Activated naive CD4-positive, alpha-beta T cell treated with anti-CD3 and anti-CD28 coated beads, Interleukin-2, amount 10 ng/mL, durations not matched to agents 7 days and 5 days (primary cell): ENCODE data around the gene PFN3.
A peak's percentile ranks its signal among the peaks of the same experiment; 100 is the strongest.

Source experiments
- CTCF ChIA-PET: fragments of 350-600 bp; sonication (Branson Sonifier 250); formaldehyde crosslinking; loops from one replicate; lab custom pipeline; 2021; ENCODE audit warnings: antibody characterized with exemption; lab: Charles Lee
- DNase-seq: peaks from one replicate; pipeline ENCODE4 v3.0.0-alpha.2; 2020
- H3K27ac Mint-ChIP-seq: one replicate; pipeline ENCODE4 v1.8.0; 2021; ENCODE audit warnings: mild to moderate bottlenecking, moderate library complexity, mixed read lengths
- H3K27me3 Mint-ChIP-seq: one replicate; pipeline ENCODE4 v1.8.0; 2021; ENCODE audit warnings: mild to moderate bottlenecking, mixed read lengths
- H3K36me3 Mint-ChIP-seq: one replicate; pipeline ENCODE4 v1.8.0; 2021; ENCODE audit warnings: mixed read lengths
- H3K4me1 Mint-ChIP-seq: one replicate; pipeline ENCODE4 v1.8.0; 2021; ENCODE audit warnings: mixed read lengths
- H3K4me3 Mint-ChIP-seq: one replicate; pipeline ENCODE4 v1.8.0; 2021; ENCODE audit warnings: mild to moderate bottlenecking, moderate library complexity, mixed read lengths
- H3K9me3 Mint-ChIP-seq: one replicate; pipeline ENCODE4 v1.8.0; 2021; ENCODE audit warnings: mixed read lengths

PFN3 gene

DNA sequence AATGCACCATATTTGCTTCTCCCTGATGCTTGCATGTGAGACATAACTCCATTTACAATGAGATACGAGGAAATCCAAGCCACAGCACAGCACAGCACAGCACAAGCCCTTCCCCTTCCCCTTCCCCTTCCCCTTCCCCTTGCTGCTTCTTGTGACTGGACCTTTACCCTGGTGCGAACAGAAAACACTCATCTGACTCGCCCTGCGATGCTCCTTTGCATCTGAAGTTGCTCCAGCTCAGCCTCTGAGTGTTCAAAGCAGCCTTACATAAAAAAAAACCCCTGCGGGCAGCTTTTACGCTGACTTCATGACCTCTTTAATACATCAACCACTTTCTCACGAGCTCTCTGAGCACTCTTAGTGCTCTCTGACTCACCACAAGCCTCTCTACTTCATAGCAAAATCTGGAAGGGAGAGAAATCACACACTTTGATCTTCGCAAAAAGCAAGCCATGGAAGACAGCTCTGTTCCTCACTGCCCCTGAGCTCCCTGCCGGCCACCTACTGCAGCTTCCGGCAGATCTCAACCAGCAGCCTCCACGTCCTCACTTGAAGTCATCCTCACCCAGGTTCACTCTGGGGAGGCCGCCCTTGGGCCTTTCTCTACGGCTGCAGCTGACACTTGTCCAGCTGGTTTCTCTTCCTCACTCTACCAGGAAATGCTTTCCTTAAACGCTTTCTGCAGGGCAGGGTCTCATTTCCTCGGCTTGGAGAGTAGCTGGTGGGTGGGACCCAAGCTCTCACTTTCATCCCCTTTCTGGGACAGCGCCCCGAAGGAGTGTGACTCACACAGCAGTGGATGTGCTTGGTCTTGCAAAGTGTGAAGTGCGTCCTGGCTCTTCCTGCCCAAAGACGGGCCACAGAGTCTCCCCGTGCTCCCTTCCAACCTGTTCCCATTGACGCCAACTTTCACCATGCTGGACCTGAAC is 11.0 kb downstream of the PFN3 start:
- no peaks in the 10 kb centered on the region for H3K9me3 Mint-ChIP-seq
- H3K27me3 Mint-ChIP-seq: peaks cover 55% of the 10 kb centered on the region
- peak overlapping the region; percentile 92 for H3K27ac Mint-ChIP-seq
- no peaks in the 10 kb centered on the region for H3K36me3 Mint-ChIP-seq
- peaks cover 49% of the 10 kb centered on the region for H3K4me1 Mint-ChIP-seq
- H3K4me3 Mint-ChIP-seq: peak overlapping the region; percentile 21
- DNase-seq: peak; percentile 54
- CTCF ChIA-PET: interaction anchor here (0.8 to 8.9 kb wide), 31 partner anchors 11 to 281 kb away, joined by 3 to 177 read pairs (median 7); partner anchors contain the start of genes GRK6, LMAN2, MXD3 and PDLIM7

- CTCF ChIA-PET: interaction anchor here (0.8 to 8.9 kb wide), 16 partner anchors 10 to 275 kb away, joined by 3 to 177 read pairs (median 24); partner anchors contain the start of genes LMAN2, MXD3, PDLIM7 and PFN3
- Mint-ChIP-seq H3K27me3 (peaks cover 55% of the 10 kb centered on the region), H3K27ac (peak overlapping the region; percentile 92), H3K9me3 (no peaks in the 10 kb centered on the region), H3K4me3 (no peak overlapping the region), H3K4me1 (peaks cover 49% of the 10 kb centered on the region), H3K36me3 (no peaks in the 10 kb centered on the region)
- DNase-seq: no peak
Observed at GRCh38 chr5:177388521-177389052, 11.9 kb downstream of the PFN3 start.

DNA sequence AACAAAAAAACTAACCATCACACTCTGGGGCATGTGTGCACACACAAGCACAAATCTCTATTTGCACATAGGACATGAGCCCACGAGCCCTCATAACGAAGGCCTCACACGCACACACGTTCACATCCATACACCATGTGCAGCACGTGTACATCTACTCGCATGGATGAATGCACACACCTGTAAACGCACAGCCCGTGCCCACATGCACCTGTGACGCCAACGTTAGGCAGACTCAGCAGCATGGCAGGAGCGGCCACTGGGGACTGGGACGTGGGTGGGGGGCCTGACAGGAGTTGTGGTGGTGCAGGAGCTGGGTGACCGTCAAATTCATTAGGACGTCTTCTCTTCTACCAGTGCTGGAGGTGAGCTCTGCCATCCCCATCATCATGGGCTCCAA is 13.1 kb downstream of the PFN3 start:
- H3K4me3 Mint-ChIP-seq: no peak overlapping the region
- no peaks in the 10 kb centered on the region for H3K9me3 Mint-ChIP-seq
- peaks cover 53% of the 10 kb centered on the region for H3K27me3 Mint-ChIP-seq
- CTCF ChIA-PET: interaction anchor here (6.4 to 8.9 kb wide), 3 partner anchors 16 to 113 kb away, joined by 112 to 177 read pairs (median 114); partner anchors contain the start of genes PDLIM7 and PFN3
- no peak for DNase-seq
- H3K27ac Mint-ChIP-seq: no peak overlapping the region
- H3K36me3 Mint-ChIP-seq: no peaks in the 10 kb centered on the region
- H3K4me1 Mint-ChIP-seq: peaks cover 50% of the 10 kb centered on the region

DNA sequence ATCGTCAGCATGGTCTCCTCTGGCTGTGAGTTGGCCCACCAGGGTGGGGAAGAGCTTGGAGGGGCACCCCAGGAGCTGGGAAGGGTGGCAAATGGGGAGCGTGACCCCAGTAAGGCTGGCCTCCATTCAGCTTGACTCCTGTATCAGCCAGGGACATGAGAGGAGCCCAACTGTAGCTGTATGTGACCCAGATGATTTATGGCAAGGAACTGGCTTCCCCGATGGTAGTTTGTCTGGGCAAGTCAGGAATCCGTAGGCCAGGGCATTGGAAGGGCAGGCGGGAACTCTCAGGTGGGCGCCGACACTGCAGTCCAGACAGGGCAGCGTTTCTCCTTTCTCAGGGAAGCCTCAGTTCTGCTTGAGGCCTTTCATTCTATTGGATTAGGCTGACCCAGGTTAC is 13.9 kb downstream of the PFN3 start:
- no peak overlapping the region for H3K4me3 Mint-ChIP-seq
- H3K27me3 Mint-ChIP-seq: peaks cover 55% of the 10 kb centered on the region
- no peaks in the 10 kb centered on the region for H3K36me3 Mint-ChIP-seq
- CTCF ChIA-PET: interaction anchor here (8.9 kb wide), 1 partner anchor 15 kb away, joined by 112 read pairs; no protein-coding TSS in a partner anchor
- H3K27ac Mint-ChIP-seq: no peak overlapping the region
- H3K4me1 Mint-ChIP-seq: peaks cover 54% of the 10 kb centered on the region
- no peaks in the 10 kb centered on the region for H3K9me3 Mint-ChIP-seq
- no peak for DNase-seq

DNA sequence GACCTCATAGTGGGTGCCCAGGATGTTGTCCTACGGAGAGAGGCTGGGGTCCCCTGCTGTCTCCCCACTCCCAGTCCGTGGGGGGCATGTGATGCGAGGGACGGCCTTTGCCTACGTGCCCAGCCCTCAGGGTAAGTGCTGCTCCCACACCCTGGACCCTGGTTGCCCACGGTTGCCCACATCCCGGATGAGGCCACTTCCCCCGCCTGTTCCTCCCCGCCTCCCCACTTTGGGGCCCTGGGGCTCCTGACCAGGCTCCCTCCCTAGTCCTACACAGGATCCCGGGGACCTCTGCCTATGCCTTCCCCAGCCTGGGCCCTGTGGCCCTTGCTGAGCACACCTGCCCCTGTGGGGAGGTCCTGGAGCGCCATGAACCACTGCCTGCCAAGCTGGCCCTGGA is 14.7 kb downstream of the PFN3 start:
- no peaks in the 10 kb centered on the region for H3K9me3 Mint-ChIP-seq
- CTCF ChIA-PET: interaction anchor here (8.9 kb wide), 1 partner anchor 14 kb away, joined by 112 read pairs; no protein-coding TSS in a partner anchor
- H3K4me1 Mint-ChIP-seq: peaks cover 49% of the 10 kb centered on the region
- peaks cover 55% of the 10 kb centered on the region for H3K27me3 Mint-ChIP-seq
- H3K27ac Mint-ChIP-seq: no peak overlapping the region
- no peak for DNase-seq
- no peaks in the 10 kb centered on the region for H3K36me3 Mint-ChIP-seq
- no peak overlapping the region for H3K4me3 Mint-ChIP-seq

- Mint-ChIP-seq H3K9me3 (no peaks in the 10 kb centered on the region), H3K27ac (no peak within 1 kb of the TSS), H3K36me3 (no peaks in the 10 kb centered on the region), H3K4me1 (peaks cover 43% of the 10 kb centered on the region), H3K27me3 (peaks cover 41% of the 10 kb centered on the region), H3K4me3 (no peak within 1 kb of the TSS)
- no peak for DNase-seq
- CTCF ChIA-PET: interaction anchor here (0.6 to 2.5 kb wide), 8 partner anchors 14 to 271 kb away, joined by 3 to 25 read pairs (median 6); no protein-coding TSS in a partner anchor
Observed at GRCh38 chr5:177384134-177384533, 16.3 kb downstream of the PFN3 start, which contains the start of gene SLC34A1. SLC34A1 (plus strand) TSS chr5:177384434; CDS start chr5:177385742, 1,308 bp downstream.

DNA sequence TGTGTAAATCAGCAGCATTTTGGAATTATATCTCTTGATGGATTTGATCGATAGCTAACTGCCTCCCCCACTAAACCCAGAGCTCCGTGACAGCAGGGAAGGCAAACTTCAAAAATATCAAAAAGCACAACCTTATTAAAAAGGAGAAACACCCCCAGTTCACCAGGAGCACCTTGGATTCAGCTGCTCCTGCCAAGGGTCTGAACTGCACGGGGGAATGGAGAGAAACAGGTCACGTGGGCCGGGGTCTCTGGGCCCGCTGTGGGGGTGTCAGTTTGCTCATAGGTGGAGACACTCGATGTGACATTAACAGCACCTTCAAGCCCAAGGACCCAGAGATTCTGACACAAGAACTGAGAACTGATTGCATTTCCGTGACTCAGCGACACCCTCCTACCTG is 17.3 kb downstream of the PFN3 start:
- Mint-ChIP-seq H3K4me1 (peaks cover 34% of the 10 kb centered on the region), H3K27ac (no peak overlapping the region), H3K4me3 (no peak overlapping the region), H3K36me3 (no peaks in the 10 kb centered on the region), H3K9me3 (no peaks in the 10 kb centered on the region), H3K27me3 (peaks cover 45% of the 10 kb centered on the region)
- DNase-seq: no peak
- CTCF ChIA-PET: interaction anchor here (0.8 to 2.5 kb wide), 14 partner anchors 9 to 271 kb away, joined by 3 to 25 read pairs (median 4); partner anchors contain the start of gene LMAN2

GRCh38 chr5:177382423-177383029 is 17.9 kb downstream of the PFN3 start:
- no peak overlapping the region for H3K27ac Mint-ChIP-seq
- DNase-seq: peak; percentile 64

GRCh38 chr5:177380805-177381126 is 19.7 kb downstream of the PFN3 start:
- peaks cover 29% of the 10 kb centered on the region for H3K4me1 Mint-ChIP-seq
- no peaks in the 10 kb centered on the region for H3K9me3 Mint-ChIP-seq
- H3K4me3 Mint-ChIP-seq: no peak overlapping the region
- DNase-seq: no peak
- H3K36me3 Mint-ChIP-seq: no peaks in the 10 kb centered on the region
- H3K27me3 Mint-ChIP-seq: peaks cover 36% of the 10 kb centered on the region
- CTCF ChIA-PET: interaction anchor here (1.9 to 3.7 kb wide), 2 partner anchors 9 to 10 kb away, joined by 8 to 32 read pairs; no protein-coding TSS in a partner anchor
- no peak overlapping the region for H3K27ac Mint-ChIP-seq

More at GRCh38 chr5:177382423-177383029, 17.9 kb downstream of the PFN3 start:
- peaks cover 31% of the 10 kb centered on the region for H3K4me1 Mint-ChIP-seq
- H3K9me3 Mint-ChIP-seq: no peaks in the 10 kb centered on the region
- CTCF ChIA-PET: interaction anchor here (0.7 to 2.5 kb wide), 16 partner anchors 10 to 271 kb away, joined by 3 to 25 read pairs (median 4); partner anchors contain the start of gene LMAN2
- H3K36me3 Mint-ChIP-seq: no peaks in the 10 kb centered on the region
- H3K4me3 Mint-ChIP-seq: no peak overlapping the region
- H3K27me3 Mint-ChIP-seq: peaks cover 44% of the 10 kb centered on the region

DNA sequence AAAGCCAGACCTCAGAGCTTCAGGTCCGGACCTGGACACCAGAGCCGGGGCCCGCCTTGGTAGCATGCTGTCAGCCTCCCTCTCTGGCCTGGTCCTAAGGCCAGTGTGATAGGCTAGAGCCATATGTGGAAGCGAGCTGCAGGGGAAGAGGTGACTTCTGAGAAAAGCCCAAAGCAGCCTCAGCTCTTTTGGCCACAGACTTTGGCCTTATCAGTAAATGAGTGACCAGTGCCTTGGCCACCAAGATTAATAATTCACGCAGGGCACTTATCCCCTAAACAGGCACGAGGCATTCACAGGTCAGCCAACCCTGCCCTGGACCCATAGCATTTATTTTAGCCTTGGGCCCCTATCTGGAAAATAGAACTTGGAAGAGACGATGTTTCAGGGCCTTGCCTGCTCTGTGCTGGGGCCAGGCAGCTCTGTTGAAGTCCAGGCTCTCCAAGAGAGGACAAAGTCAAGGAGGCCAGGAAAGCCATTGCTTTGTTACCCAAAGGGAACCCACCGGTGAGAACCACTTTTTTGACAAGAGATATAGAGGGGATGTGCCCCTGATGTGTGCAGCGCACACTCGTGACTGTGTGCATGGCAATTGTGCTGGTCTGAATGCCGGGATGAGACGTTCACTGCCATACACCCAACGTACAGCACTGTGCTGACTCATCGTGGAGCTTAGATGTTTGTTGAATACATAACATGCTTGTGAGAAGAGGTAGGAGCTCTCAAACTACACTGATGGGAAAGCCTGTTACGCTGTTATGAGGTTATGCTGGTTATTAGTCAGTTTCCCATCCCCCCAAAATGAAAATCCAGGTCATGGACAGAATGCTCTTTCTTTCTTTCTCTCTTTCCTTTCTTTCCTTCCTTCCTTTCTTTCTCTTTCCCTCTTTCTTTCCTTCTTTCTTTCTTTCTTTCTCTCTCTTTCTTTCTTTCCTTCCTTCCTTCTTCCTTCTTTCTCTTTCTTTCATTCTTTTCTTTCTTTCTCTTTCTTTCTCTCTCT is 21.3 kb downstream of the PFN3 start:
- H3K27me3 Mint-ChIP-seq: peaks cover 23% of the 10 kb centered on the region
- no peak for DNase-seq
- CTCF ChIA-PET: interaction anchor here (0.6 to 3.7 kb wide), 10 partner anchors 10 to 122 kb away, joined by 3 to 32 read pairs (median 5); no protein-coding TSS in a partner anchor
- H3K4me1 Mint-ChIP-seq: peaks cover 34% of the 10 kb centered on the region
- H3K27ac Mint-ChIP-seq: no peak overlapping the region
- H3K9me3 Mint-ChIP-seq: no peaks in the 10 kb centered on the region
- no peak overlapping the region for H3K4me3 Mint-ChIP-seq
- H3K36me3 Mint-ChIP-seq: peaks cover 9% of the 10 kb centered on the region

DNA sequence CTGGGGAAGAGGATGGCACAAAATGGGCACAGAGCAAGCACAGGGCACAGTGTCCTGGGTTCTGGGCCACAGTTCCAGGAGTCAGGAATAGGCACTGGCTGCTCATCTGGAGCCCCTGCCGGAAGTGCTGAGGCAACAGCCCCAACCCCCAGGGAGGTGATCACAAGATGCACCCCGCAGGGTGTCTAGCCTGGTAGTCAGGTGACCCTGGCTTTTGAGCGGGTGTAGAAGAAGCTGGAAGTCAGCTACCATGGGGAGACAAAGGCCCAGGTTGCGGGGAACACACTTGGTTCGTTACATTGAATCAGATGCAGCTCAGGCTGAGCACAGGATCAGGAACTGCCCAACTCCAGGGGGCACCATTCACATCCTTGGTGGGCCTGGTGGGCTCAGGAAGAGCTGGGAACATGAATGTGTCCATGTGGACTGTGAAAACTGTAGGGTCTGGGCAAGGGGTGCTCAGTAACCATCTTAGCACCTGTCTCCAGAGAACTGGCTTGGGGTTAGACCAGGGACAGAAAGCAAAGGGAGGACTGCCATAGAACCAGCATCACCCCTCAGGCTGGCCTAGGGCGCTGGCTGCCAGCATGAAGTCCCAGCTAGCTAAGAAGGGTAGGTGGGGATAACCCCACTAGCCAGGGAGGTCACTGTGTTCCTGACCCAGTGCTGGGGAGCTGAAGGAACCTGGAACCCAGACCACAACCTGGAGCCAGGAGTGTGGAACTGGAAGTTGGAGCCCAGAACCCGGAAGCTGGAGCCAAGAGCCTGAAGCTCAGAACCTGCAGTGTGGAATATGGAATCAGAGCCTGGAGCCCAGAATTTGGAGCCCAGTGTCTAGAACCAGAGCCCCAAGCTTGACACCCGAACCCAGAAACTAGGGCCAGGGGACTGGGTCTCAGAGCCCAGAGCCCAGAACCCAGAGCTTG is 22.3 kb downstream of the PFN3 start:
- Mint-ChIP-seq H3K4me1 (peaks cover 44% of the 10 kb centered on the region), H3K27ac (no peak overlapping the region), H3K36me3 (peaks cover 16% of the 10 kb centered on the region)

GRCh38 chr5:177376107-177376506 is 24.4 kb downstream of the PFN3 start:
- Mint-ChIP-seq H3K36me3 (peaks cover 34% of the 10 kb centered on the region), H3K27me3 (peaks cover 6% of the 10 kb centered on the region), H3K27ac (no peak overlapping the region), H3K4me3 (no peak overlapping the region), H3K4me1 (peaks cover 52% of the 10 kb centered on the region), H3K9me3 (no peaks in the 10 kb centered on the region)
- CTCF ChIA-PET: interaction anchor here (0.9 kb wide), 1 partner anchor 14 kb away, joined by 4 read pairs; no protein-coding TSS in a partner anchor
- DNase-seq: no peak

More for the DNA sequence above, 22.3 kb downstream of the PFN3 start:
- CTCF ChIA-PET: interaction anchor here (0.6 to 3.7 kb wide), 9 partner anchors 9 to 123 kb away, joined by 3 to 32 read pairs (median 5); no protein-coding TSS in a partner anchor
- DNase-seq: no peak
- peaks cover 13% of the 10 kb centered on the region for H3K27me3 Mint-ChIP-seq
- no peak overlapping the region for H3K4me3 Mint-ChIP-seq
- H3K9me3 Mint-ChIP-seq: no peaks in the 10 kb centered on the region
